ENCODE measurements around the gene CEBPA.

Gene CEBPA

DNA sequence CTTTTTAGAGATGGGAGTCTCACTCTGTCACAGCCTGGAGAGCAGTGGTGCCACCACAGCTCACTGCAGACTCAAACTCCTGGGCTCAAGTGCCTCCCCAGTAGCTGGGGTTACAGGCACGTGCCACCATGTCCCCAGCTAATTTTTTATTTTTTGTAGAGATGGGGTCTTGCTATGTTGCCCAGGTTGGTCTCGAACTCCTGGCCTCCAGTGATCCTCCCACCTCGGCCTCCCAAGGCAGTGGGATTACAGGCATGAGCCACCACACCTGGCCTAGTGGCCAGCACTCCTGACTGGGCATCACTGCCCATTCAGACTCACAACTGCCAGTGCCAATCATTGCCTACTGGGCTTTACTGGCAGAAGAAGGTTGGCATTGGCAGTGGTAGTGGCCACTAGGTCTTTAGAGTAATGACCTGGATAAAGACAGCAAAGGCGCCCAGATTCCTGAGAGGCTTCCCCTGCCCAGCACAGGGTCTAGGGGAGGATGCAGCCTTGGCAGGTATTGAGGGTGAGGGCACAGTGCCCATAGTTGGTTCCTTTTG lies 49.8 kb downstream of the CEBPA start:
- DNase-seq (ENCODE audit: low read depth, low spot score) = no peak

DNA sequence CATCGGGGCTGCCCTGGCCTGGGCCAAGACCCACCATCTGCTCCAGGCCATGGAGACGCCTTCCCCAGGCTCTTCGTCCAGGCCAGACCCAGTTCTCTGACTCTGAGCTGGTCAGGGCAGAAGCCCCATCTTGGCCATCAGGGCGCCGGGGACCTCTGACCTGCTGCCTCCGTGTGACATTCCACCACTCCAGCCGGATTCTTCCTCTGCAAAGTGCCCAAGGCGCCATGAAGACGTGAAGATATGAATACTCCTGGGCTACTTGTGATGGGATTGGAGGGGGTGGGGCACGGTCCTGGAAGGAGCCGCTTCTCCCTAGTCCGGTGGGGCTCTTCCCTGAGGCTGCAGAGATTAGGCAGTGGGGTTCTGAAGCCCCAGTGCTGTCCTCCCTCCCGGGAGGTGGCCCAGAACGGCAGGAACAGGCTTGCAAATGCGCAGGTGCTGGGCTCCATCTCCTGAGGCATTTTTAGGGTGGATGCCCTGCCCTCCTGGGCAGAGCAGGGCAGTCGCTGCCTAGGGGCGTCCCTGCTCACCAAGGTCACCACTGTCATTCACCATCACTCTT lies 50.7 kb downstream of the CEBPA start:
- no peak for DNase-seq (ENCODE audit: low read depth, low spot score)

DNA sequence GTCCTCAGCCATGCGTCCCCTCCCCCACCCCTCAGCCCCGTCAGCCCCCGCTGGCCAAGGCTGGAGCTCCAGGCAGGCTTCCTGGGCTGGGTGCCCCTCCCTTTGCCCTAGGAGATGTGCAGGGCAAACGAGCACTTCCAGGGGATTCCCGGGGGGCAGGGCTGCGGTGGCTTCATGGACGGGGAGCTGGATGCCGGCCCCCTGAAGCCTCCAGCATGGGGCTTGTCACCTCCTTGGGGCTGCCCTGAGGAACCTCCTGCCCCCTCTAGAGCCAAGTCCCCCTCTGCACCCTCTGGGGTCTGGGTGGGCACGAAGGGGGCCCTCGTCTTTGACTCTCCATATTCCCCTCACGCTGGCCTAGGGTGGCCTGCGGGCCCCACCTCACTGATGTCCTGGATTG lies 51.3 kb downstream of the CEBPA start:
- DNase-seq (ENCODE audit: low read depth, low spot score) = no peak

- DNase-seq (ENCODE audit: low read depth, low spot score) = no peak
Observed at GRCh38 chr19:33250500-33250899, 51.8 kb downstream of the CEBPA start.
